Measurements from ENCODE around the gene FKBP5. TPM values are rescaled to one million over a fixed set of nuclear protein-coding genes. Genes with fewer than 3 reads are reported as not detected.

FKBP5 gene
- total and polyA plus RNA-seq, 2 donors (not counting 3 experiments of a cell fraction or from before 2014, with no cell fraction given): 16.7 to 56.8 TPM

DNA sequence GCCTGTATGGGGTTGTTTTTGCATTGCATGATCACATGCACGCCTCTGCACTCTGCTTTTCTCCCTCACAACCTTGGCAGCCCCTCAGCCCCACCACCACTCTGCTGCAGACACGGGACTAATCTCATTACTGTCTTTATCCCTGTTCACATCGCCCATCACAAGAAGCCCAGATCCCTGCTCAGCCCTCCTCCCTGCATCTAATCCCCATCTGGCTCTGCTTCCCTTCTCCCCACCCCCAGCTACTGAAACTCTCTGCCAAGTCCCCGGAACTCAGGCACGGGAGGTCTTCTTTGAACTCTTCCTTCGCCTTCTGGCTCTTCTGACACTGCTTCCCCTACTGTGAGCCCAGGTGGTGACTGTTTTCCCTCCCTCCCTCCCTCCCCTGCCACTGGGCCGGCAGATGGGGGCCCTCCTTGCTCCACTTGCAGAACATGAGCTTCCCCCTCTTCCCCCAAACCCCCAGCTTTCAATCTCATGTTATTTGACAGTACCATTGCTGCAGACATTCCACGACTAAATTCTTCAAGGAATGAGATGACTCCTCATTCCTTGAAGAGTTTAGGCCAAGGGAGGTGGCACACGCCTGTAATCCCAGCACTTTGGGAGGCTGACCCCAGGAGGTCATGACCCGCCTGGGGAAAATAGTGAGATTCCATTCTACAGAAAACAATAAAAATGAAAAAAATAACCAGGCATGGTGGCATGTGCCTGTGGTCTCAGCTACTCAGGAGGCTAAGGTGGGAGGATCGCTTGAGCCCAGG is 154.1 kb downstream of the FKBP5 start:
- dilution Hi-C loops (cut with MboI; ENCODE audit: extremely low pct_ligation_motif_present, low sequenced_read_pairs) (no loop called here), intact Hi-C loops (cut with micrococcal nuclease) (no loop called here)
- Histone ChIP-seq H4K20me1 (replicated peaks; ENCODE audit: control insufficient read depth, extremely low read depth, insufficient read depth, low read length) (no peaks in the 10 kb centered on the region), H3K27me3 (ENCODE audit: control insufficient read depth in 2 of 2, insufficient read depth in 2 of 2, low read length in 2 of 2) (peaks cover 2 to 12% of the 10 kb centered on the region in 2 experiments), H2AFZ (ENCODE audit: low read depth, low read length) (no peak overlapping the region), H3K9me3 (replicated peaks; ENCODE audit: control insufficient read depth, insufficient read depth, low read length) (no peaks in the 10 kb centered on the region), H3K4me3 (replicated peaks in 1 of 3; ENCODE audit: insufficient read depth in 1 of 3, low read depth in 1 of 3, low read length in 3 of 3) (no peak overlapping the region), H3K27ac (ENCODE audit: insufficient read depth, low read depth, low read length) (no peak overlapping the region), H3K9me1 (replicated peaks; ENCODE audit: control insufficient read depth, extremely low read depth, insufficient read depth, low read length) (no peaks in the 10 kb centered on the region), H3K4me1 (ENCODE audit: control insufficient read depth, extremely low read depth, insufficient read depth, low read length) (no peaks in the 10 kb centered on the region), H3K4me2 (ENCODE audit: insufficient read depth, low read length) (no peak overlapping the region), H3K9ac (replicated peaks; ENCODE audit: extremely low read depth, insufficient read depth, low read length) (no peak overlapping the region), H3K36me3 (ENCODE audit: control insufficient read depth in 2 of 2, extremely low read depth in 1 of 2, insufficient read depth in 2 of 2, low read length in 2 of 2) (no peaks in the 10 kb centered on the region), H3K79me2 (ENCODE audit: control insufficient read depth, insufficient read depth, low read length) (no peaks in the 10 kb centered on the region)
- no TSS peak for BruUV-seq (replicated peaks)
- DNase-seq (ENCODE audit: low read depth, low spot score) (no peak), FAIRE-seq (no peak)
- POLR2A ChIA-PET: no interaction called here
- CTCF ChIA-PET: interaction anchor here (1.8 to 4.7 kb wide), 4 partner anchors 12 to 203 kb away, joined by 3 to 20 read pairs (median 12); no protein-coding TSS in a partner anchor
- TF ChIP-seq POLR2A (IDR thresholded peaks at IDR 0.05; ENCODE audit: low read depth, low read length) (no peak), FOS (IDR thresholded peaks at IDR 0.05; ENCODE audit: borderline replicate concordance, insufficient read depth, low read length) (no peak)

DNA sequence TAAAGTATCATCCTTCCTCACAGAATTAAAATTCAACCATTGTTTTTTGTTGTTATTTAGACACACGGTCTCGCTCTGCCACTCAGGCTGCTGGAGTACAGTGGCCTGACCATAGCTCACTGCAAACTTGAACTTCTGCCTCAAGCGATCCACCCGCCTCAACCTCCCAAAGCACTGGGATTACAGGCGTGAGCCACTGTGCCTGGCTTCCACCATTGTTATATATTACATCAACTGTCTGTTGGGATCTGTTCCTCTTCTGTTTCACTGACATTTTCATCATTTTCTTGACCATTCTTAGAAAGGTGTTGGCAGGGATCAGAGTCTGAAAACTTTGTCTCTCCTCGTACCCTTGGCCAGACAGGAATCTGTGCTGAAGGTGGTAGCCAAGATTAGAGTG is 154.7 kb downstream of the FKBP5 start:
- H3K9ac ChIP-seq (replicated peaks; ENCODE audit: extremely low read depth, insufficient read depth, low read length): no peak overlapping the region
- H3K27ac ChIP-seq (ENCODE audit: insufficient read depth, low read depth, low read length): no peak overlapping the region
- peaks cover 2 to 12% of the 10 kb centered on the region in 2 experiments for H3K27me3 ChIP-seq (ENCODE audit: control insufficient read depth in 2 of 2, insufficient read depth in 2 of 2, low read length in 2 of 2)
- CTCF ChIA-PET: interaction anchor here (1.8 to 4.7 kb wide), 4 partner anchors 11 to 203 kb away, joined by 3 to 20 read pairs (median 12); no protein-coding TSS in a partner anchor
- POLR2A ChIA-PET: no interaction called here
- dilution Hi-C loops (cut with MboI; ENCODE audit: extremely low pct_ligation_motif_present, low sequenced_read_pairs) (no loop called here), intact Hi-C loops (cut with micrococcal nuclease) (no loop called here)
- FAIRE-seq (no peak), DNase-seq (ENCODE audit: low read depth, low spot score) (no peak)
- H3K79me2 ChIP-seq (ENCODE audit: control insufficient read depth, insufficient read depth, low read length): no peaks in the 10 kb centered on the region
- TF ChIP-seq MYC (IDR thresholded peaks at IDR 0.05; ENCODE audit: low read depth, low read length): no peak
- TF ChIP-seq, protein P1, sequence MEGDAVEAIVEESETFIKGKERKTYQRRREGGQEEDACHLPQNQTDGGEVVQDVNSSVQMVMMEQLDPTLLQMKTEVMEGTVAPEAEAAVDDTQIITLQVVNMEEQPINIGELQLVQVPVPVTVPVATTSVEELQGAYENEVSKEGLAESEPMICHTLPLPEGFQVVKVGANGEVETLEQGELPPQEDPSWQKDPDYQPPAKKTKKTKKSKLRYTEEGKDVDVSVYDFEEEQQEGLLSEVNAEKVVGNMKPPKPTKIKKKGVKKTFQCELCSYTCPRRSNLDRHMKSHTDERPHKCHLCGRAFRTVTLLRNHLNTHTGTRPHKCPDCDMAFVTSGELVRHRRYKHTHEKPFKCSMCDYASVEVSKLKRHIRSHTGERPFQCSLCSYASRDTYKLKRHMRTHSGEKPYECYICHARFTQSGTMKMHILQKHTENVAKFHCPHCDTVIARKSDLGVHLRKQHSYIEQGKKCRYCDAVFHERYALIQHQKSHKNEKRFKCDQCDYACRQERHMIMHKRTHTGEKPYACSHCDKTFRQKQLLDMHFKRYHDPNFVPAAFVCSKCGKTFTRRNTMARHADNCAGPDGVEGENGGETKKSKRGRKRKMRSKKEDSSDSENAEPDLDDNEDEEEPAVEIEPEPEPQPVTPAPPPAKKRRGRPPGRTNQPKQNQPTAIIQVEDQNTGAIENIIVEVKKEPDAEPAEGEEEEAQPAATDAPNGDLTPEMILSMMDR (IDR thresholded peaks at IDR 0.05; ENCODE audit: extremely low read depth in 1 of 2, insufficient read depth in 1 of 2, low read depth in 1 of 2, low read length in 2 of 2): no peak
- no peak for TF ChIP-seq POLR2A (IDR thresholded peaks at IDR 0.05; ENCODE audit: low read depth, low read length)
- TF ChIP-seq, protein P2, sequence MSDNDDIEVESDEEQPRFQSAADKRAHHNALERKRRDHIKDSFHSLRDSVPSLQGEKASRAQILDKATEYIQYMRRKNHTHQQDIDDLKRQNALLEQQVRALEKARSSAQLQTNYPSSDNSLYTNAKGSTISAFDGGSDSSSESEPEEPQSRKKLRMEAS (IDR thresholded peaks at IDR 0.05; ENCODE audit: insufficient read depth, insufficient read length): no peak
- TF ChIP-seq FOS (IDR thresholded peaks at IDR 0.05; ENCODE audit: borderline replicate concordance, insufficient read depth, low read length): no peak
- no peak for TF ChIP-seq POLR2AphosphoS5 (IDR thresholded peaks at IDR 0.05; ENCODE audit: insufficient read depth, low read depth, low read length)
- TF ChIP-seq JUN (IDR thresholded peaks at IDR 0.05; ENCODE audit: borderline replicate concordance, insufficient read depth, insufficient read length, low read depth): no peak
- H3K4me3 ChIP-seq (replicated peaks in 1 of 3; ENCODE audit: insufficient read depth in 1 of 3, low read depth in 1 of 3, low read length in 3 of 3): no peak overlapping the region
- no peak overlapping the region for H3K4me2 ChIP-seq (ENCODE audit: insufficient read depth, low read length)
- no peaks in the 10 kb centered on the region for H3K4me1 ChIP-seq (ENCODE audit: control insufficient read depth, extremely low read depth, insufficient read depth, low read length)
- H3K9me3 ChIP-seq (replicated peaks; ENCODE audit: control insufficient read depth, insufficient read depth, low read length): no peaks in the 10 kb centered on the region
- H4K20me1 ChIP-seq (replicated peaks; ENCODE audit: control insufficient read depth, extremely low read depth, insufficient read depth, low read length): no peaks in the 10 kb centered on the region
- H3K9me1 ChIP-seq (replicated peaks; ENCODE audit: control insufficient read depth, extremely low read depth, insufficient read depth, low read length): no peaks in the 10 kb centered on the region
- no peaks in the 10 kb centered on the region for H3K36me3 ChIP-seq (ENCODE audit: control insufficient read depth in 2 of 2, extremely low read depth in 1 of 2, insufficient read depth in 2 of 2, low read length in 2 of 2)
- no peak overlapping the region for H2AFZ ChIP-seq (ENCODE audit: low read depth, low read length)
- no TSS peak for BruUV-seq (replicated peaks)
